ENCODE data around the gene F2R. TPM values are rescaled to one million over a fixed set of nuclear protein-coding genes. Genes with fewer than 3 reads are reported as not detected.
"Not testable (repeated sequence)": the region's sequence is repeated elsewhere in the genome, so short reads cannot be mapped to it uniquely, and the experiment has no call there.

Gene F2R
- total RNA-seq, 1 donor from 2014 or later, result 18.6 TPM

DNA sequence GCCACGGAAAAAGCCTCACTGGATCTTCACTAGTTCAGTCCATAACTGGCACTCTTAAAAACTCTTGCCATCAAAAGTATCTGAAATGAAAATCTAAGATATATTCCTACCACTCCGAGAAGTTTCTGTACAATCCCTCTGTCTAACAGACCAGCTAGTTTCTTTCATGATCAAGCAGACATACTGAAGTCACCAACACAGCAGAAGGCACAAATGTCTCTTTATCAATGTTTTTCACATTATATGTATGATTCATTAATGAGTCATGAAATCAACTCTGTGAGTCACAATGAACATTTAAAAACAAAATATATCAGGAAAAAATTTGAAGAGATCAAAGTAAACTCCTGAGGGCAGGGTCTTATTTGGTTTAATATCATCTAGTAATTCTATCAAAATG is 50.8 kb downstream of the F2R start:
- Histone ChIP-seq H3K36me3 (no peaks in the 10 kb centered on the region), H3K4me1 (no peaks in the 10 kb centered on the region), H3K4me3 (no peak overlapping the region), H3K27ac (no peak overlapping the region), H3K9me3 (peaks cover 3% of the 10 kb centered on the region), H3K27me3 (ENCODE audit: low read depth) (no peaks in the 10 kb centered on the region)
- ATAC-seq, result no peak
- DNase-seq, result no peak
- TF ChIP-seq CTCF (IDR thresholded peaks at IDR 0.05), result no peak
- intact Hi-C loops (cut with DNase I), result no loop called here

- intact Hi-C loops (cut with DNase I), result loop anchor here (10.0 kb wide), 1 partner anchor 166 kb away; no protein-coding TSS in a partner anchor
- H3K27me3 ChIP-seq (ENCODE audit: low read depth); DNase-seq; H3K36me3 ChIP-seq; H3K4me3 ChIP-seq; ATAC-seq; H3K9me3 ChIP-seq; H3K4me1 ChIP-seq; H3K27ac ChIP-seq: not testable (repeated sequence)
Observed at GRCh38 chr5:76771041-76771440, 55.1 kb downstream of the F2R start.

- no peaks in the 10 kb centered on the region for H3K27me3 ChIP-seq (ENCODE audit: low read depth)
- intact Hi-C loops (cut with DNase I), result loop anchor here (10.0 kb wide), 1 partner anchor 167 kb away; no protein-coding TSS in a partner anchor
- H3K4me1 ChIP-seq, result peaks cover 4% of the 10 kb centered on the region
- TF ChIP-seq CTCF (IDR thresholded peaks at IDR 0.05), result no peak
- H3K4me3 ChIP-seq, result no peak overlapping the region
- no peak overlapping the region for H3K27ac ChIP-seq
- no peaks in the 10 kb centered on the region for H3K36me3 ChIP-seq
- DNase-seq (no peak), ATAC-seq (no peak)
- H3K9me3 ChIP-seq, result no peaks in the 10 kb centered on the region
Observed at GRCh38 chr5:76771705-76772405, 55.9 kb downstream of the F2R start.

DNA sequence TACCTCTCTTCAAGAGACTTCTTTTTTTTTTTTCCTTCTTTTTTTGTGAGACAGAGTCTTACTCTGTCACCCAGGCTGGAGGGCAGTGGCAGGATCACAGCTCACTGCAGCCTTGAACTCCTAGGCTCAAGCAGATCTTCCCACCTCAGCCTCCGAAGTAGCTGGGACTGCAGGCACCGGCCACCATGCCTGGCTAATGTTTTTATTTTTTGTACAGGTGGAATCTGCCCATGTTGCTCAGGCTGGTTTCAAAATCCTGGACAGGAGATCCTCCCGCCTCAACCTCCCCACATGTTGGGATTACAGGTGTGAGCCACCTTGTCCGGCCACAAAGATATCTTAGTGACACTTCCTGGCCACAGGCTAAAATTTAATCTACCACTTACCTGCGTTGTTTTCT is 60.0 kb downstream of the F2R start:
- no peaks in the 10 kb centered on the region for H3K9me3 ChIP-seq
- no peak for TF ChIP-seq CTCF (IDR thresholded peaks at IDR 0.05)
- no peaks in the 10 kb centered on the region for H3K36me3 ChIP-seq
- no peak for ATAC-seq
- no peak overlapping the region for H3K27ac ChIP-seq
- DNase-seq, result no peak
- H3K27me3 ChIP-seq (ENCODE audit: low read depth), result no peaks in the 10 kb centered on the region
- no peak overlapping the region for H3K4me3 ChIP-seq
- peaks cover 4% of the 10 kb centered on the region for H3K4me1 ChIP-seq
- intact Hi-C loops (cut with DNase I), result loop anchor here (10.0 kb wide), 1 partner anchor 171 kb away; no protein-coding TSS in a partner anchor

DNA sequence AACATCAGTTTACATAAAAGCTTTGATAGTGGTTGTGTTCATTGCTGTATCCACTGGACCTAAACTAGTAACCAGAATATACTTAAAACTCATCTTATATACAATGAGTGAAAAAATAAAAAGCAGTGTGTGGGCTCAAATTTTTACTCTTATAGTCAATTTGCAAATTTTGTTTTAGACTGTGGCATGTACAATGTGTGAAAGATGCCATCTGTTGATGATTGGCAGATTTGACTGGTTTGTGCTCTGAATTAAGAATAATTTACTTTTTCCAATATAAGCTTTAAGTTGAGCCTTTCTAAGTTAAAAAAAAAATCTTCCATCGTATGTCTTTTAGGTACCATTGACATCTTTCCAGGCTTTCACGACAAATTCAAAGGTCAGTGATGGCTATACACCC is 60.5 kb downstream of the F2R start:
- no peak for TF ChIP-seq CTCF (IDR thresholded peaks at IDR 0.05)
- intact Hi-C loops (cut with DNase I), result loop anchor here (10.0 kb wide), 1 partner anchor 172 kb away; no protein-coding TSS in a partner anchor
- H3K4me1 ChIP-seq, result peaks cover 4% of the 10 kb centered on the region

DNA sequence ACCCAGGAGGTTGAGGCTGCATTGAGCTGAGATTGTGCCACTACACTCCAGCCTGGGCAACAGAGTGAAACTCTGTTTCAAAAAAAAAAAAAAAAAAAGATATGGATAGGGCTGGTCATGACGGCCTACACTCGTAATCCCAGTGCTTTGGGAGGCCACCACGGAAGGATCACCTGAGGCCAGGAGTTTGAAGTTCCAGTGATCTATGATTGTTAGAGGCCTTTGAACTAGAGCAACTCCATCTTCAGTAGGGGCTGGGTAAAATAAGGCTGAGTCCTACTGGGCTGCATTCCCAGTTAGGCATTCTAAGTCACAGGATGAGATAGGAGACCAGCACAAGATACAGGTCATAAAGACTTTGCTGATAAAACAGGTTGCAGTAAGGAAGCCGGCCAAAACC is 64.7 kb downstream of the F2R start:
- ATAC-seq; H3K4me3 ChIP-seq; H3K9me3 ChIP-seq; H3K4me1 ChIP-seq; H3K36me3 ChIP-seq; intact Hi-C loops (cut with DNase I); DNase-seq; H3K27ac ChIP-seq; H3K27me3 ChIP-seq (ENCODE audit: low read depth): not testable (repeated sequence)

More for the DNA sequence above, 60.5 kb downstream of the F2R start:
- Histone ChIP-seq H3K27me3 (ENCODE audit: low read depth) (no peaks in the 10 kb centered on the region), H3K4me3 (no peak overlapping the region), H3K9me3 (no peaks in the 10 kb centered on the region), H3K27ac (no peak overlapping the region), H3K36me3 (no peaks in the 10 kb centered on the region)
- no peak for ATAC-seq
- no peak for DNase-seq

Measured in lower lobe of right lung (tissue), 2 donors.